ENCODE measurements around the gene GCN1.
"Not testable (repeated sequence)": the region's sequence is repeated elsewhere in the genome, so short reads cannot be mapped to it uniquely, and the experiment has no call there.

GCN1 gene, protein sequence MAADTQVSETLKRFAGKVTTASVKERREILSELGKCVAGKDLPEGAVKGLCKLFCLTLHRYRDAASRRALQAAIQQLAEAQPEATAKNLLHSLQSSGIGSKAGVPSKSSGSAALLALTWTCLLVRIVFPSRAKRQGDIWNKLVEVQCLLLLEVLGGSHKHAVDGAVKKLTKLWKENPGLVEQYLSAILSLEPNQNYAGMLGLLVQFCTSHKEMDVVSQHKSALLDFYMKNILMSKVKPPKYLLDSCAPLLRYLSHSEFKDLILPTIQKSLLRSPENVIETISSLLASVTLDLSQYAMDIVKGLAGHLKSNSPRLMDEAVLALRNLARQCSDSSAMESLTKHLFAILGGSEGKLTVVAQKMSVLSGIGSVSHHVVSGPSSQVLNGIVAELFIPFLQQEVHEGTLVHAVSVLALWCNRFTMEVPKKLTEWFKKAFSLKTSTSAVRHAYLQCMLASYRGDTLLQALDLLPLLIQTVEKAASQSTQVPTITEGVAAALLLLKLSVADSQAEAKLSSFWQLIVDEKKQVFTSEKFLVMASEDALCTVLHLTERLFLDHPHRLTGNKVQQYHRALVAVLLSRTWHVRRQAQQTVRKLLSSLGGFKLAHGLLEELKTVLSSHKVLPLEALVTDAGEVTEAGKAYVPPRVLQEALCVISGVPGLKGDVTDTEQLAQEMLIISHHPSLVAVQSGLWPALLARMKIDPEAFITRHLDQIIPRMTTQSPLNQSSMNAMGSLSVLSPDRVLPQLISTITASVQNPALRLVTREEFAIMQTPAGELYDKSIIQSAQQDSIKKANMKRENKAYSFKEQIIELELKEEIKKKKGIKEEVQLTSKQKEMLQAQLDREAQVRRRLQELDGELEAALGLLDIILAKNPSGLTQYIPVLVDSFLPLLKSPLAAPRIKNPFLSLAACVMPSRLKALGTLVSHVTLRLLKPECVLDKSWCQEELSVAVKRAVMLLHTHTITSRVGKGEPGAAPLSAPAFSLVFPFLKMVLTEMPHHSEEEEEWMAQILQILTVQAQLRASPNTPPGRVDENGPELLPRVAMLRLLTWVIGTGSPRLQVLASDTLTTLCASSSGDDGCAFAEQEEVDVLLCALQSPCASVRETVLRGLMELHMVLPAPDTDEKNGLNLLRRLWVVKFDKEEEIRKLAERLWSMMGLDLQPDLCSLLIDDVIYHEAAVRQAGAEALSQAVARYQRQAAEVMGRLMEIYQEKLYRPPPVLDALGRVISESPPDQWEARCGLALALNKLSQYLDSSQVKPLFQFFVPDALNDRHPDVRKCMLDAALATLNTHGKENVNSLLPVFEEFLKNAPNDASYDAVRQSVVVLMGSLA (N-terminal part only)

DNA sequence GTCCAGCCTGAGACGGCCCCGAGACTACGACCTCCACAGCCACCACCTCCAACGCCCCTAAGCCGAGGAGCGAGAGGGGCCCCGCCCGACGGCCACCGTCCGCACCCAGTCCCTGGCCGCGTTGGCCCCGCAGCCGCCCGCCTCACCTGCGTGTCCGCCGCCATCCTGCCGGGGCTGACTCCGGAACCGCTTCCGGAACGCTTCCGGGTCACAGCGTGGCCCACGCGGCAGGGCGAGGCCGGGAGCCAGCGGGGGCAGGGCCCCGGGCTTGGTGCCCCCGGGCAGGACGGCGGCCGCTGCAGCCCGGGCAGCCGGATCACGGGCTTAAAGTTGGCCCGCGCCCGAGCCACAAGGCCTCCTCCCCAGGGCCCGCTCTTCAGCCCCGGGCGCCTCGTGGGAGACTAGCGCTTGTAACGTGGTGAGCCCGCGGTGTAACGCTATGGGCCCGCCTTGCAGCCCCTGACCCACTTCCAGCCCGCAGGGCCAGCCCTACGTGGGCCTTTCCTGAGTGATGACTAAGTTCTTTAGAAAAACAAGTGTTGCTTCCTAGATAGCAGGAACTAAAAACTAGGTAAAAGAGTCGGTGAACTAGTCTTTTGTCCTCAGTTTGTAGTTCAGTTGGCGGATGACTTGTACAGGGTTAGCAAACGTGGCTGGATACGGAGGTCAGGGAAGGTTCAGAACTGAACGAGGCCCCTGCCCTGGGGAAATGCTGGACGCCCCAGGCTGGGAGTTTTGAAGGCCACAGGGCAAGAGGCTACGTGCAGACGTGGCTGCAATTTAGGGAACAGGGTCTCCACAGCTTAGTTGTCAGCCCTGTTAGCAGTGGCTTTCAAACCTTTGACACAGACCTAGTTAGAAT is at the start of gene GCN1:
Gene GCN1 (minus strand): TSS at position 182 of the 862 bp plus-strand sequence. CDS start 18 bp downstream, at position 164.
- DNase-seq (ENCODE audit: low read depth in 2 of 3, low spot score in 2 of 3) = peak; percentile 73 to 89 (median 81)

DNA sequence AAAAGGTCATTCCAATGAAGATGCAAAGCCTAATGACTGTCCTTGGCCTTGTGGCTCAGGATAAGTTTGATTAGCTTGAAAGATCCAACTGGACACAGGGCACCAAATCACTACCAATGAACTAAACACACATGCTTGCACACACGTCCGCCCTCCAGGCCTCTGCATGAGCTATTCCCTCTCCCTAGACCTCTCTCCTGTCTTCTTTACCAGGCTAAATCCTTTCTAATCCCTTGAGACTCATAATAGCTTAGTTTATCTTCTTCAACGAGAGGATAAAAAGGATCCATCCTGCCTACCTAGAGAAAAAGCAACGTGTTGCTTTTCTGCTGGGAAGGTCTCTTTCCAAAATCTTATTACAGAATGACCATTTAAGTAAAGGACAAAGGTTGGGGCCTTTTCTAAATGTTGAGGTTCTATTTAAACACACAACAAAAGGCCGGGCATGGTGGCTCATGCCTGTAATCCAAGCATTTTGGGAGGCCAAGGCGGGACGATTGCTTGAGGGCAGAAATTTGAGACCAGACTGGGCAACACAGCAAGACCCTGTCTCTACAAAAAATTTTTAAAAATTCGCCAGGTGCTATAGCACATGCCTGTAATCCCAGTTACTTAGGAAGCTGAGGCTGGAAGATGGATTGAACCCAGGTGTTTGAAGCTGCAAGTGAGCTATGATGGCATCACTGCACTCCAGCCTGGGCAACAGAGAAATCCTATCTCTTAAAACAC is 48.6 kb upstream of the GCN1 start:
- DNase-seq (ENCODE audit: low read depth in 2 of 3, low spot score in 2 of 3) = no peak

DNA sequence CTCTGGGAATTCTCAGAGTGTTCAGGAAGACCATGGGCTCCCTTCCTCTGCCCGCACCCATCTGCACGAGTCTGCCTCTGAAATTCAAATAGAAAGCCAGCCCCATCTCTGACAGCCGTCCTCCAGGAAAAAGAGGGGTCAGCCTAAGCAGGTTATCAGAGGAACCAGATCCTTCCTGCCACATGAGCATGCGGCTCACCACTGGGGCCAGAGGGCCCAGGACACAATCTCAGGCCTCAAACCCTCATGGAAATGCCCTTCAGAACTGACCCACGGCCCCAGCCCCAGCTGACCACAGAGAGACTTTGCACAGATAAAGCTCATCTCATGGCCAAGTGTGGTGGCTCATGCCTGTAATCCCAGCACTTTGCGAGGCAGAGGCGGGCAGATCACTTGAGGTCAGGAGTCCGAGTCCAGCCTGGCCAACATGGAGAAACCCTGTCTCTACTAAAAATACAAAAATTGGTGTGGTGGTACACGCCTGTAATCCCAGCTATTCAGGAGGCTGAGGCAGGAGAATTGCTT is 47.8 kb upstream of the GCN1 start:
- no peak for DNase-seq (ENCODE audit: low read depth in 2 of 3, low spot score in 2 of 3)

DNA sequence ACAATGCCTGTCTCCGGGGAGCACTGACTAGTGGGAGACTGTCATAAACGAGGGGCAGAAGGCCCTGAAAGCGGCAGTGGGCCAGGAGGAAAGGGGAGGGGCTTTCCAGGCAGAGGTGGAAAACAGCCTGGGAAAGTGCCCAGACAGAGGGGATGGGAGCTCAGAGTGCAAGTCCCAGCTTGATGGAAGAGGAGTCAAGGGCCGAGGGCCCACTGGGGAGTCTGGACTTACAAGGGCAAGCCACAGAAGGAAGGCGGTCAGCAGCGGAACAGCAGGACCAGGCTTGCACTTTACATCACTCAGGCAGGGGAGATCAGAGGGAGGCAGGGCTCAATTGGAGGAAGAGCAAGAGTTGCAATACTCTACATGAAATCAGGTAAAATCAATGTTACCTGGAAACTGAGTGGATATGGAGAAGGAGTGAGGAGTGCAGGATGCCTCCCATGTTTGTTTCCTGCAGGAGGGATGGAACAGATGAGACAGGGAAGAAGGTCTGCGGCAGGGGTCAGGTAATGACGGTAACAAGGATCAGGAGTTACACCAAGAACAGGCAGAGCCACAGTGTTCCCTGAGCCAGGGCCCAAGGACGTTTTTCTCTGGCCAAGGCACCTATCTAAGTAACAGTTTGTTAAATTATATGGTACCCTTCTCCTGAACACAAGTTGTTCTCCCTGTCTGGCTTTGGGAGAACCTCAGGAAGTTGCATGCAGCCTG is 47.2 kb upstream of the GCN1 start:
- no peak for DNase-seq (ENCODE audit: low read depth in 2 of 3, low spot score in 2 of 3)

DNA sequence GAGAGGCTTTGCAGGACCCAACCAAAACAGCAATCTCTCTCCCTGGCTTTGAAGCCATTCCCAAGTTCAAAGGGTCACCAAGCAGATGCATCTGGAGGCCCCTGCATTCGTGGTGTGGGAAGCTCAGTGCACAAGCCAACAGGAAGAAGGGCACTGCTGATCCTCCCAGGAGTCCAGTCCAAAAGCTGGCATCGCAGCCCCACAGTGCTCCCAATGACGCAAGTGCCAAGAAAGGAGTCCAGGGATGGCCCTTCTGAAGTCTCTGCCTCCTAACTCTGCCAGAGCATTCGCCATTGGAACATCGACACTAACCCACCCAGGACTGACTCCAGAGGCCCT is 45.9 kb upstream of the GCN1 start:
- DNase-seq (ENCODE audit: low read depth in 2 of 3, low spot score in 2 of 3) = no peak

DNA sequence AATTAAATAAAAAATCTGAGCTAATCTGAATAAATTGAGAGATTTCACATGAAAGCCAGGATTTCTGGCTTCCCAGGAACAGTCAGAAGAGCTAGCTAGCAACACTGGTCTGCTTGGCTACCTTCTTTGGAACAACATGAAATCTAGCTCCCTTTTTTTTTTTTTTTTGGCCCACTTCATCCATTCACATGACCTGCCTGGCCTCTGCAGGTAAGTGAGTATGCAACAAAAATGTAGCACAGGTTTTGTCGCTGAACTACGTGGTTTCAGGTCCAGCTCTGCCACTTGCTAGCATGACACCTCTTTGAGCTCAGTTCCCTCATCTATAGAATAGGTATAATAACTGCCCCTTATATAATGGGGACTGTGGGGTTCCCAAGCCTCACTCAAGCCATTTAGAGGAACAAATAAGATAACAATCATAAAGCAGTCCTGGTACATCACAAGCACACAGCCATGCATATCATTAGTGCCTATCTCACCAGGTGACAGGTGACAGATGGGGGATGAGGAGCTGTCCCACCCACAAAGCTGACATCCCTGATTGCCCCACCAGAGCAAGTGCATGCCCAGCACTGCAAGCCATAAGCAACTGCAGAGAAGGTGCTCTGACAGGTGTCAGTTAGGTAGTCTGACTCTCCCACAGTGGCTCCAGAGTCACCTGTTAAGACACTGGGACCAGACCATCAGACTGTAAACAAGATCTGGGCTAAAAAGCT is 45.4 kb upstream of the GCN1 start:
- DNase-seq (ENCODE audit: low read depth in 2 of 3, low spot score in 2 of 3) = no peak

DNA sequence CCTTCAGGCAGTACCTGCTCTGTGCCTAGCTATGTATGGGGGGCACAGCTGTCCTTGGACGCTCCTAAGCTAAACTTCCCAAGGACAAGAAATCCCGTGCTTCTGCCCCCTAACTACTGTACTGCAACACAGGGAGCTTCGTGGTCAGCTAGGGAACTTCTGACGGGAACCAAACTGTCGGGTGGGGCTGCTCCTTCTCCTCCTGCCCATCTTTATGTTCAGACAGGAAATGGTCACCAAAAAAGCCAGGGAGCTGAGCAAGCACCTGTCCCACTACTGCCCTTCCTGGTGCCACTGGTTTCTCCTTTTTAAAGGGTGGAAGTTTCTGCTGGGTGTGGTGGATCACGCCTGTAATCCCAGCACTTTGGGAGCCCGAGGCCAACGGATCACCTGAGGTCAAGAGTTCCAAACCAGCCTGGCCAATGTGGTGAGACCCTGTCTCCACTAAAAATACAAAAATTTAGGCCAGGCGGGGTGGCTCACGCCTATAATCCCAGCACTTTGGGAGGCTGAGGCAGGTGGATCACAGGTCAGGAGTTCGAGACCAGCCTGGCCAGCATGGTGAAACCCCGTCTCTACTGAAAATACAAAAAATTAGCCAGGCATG is 44.4 kb upstream of the GCN1 start:
- DNase-seq (ENCODE audit: low read depth in 2 of 3, low spot score in 2 of 3) = no peak

DNA sequence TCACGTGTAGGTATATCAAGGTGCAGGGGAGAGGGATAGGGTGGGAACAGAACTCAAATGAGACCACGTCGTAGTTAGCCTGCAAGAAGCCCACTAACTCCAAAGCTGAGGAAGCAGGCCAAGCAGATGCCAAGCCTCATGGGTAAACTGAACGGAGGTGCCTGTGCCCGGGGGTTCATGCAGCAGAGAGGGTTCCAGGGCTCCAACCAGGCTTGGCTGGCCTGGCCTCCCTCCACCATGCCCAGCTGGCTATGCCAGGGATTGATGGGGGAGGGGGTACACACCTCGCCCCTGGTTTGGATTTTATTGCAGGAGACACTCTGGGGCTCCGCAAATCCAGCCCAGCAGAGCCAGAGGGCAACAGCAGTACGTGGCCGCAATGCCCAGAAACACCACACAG is 43.7 kb upstream of the GCN1 start:
- DNase-seq (ENCODE audit: low read depth in 2 of 3, low spot score in 2 of 3) = no peak

DNA sequence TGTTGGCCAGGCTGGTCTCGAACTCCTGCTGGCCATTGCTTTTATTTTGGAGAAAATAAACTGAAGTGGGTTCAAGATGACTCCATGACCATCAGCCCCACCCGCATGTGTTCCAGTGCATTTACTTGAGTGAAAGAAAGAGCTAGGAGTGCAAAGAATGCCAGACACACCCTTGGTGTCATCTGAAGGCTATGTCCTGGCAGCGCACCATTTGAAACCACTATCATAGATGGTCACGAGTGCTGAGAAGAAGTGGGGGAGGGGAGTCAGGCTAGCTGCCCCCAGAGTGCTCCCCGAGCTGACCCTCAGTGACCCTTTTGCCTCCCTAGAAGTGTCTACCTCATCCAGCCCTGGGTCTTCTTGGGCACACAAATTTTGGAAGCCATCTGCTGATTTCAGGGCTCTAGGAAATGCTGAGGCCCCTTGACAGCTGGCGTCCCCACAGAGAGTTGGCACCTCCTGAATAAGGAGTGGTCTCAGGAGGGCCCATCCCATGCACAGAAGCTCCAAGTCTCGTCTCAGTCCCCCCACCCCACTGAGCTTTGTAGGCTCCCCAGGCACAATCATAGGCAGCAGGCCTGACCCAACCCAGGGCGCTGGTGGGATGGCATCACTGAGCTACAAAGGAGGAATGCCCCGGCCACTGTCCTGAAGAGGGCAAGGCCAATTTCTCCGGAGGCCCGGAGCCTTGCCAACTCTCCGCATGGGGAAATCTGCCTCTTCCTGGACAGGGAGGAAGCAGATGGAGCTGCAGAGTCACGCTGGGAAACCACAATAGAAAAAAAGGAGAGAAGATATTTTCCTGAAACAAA is 43.1 kb upstream of the GCN1 start:
- DNase-seq (ENCODE audit: low read depth in 2 of 3, low spot score in 2 of 3) = no peak

DNA sequence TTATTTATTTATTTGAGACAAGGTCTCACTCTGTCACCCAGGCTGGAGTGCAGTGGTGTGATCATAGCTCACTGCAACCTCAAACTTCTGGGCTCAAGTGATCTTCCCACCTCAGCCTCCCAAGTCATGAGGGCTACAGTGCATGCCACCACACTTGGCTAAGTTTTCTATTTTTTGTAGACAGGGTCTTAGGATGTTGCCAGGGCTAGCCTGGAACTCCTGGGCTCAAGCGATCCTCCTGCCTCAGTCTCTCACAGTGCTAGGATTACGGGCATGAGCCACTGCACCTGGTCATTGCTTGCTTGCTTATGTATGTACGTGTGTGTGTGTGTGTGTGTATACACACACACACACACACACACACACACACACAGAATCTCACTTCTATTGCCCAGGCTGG is 42.3 kb upstream of the GCN1 start:
- not testable (repeated sequence) for DNase-seq (ENCODE audit: low read depth in 2 of 3, low spot score in 2 of 3)

DNA sequence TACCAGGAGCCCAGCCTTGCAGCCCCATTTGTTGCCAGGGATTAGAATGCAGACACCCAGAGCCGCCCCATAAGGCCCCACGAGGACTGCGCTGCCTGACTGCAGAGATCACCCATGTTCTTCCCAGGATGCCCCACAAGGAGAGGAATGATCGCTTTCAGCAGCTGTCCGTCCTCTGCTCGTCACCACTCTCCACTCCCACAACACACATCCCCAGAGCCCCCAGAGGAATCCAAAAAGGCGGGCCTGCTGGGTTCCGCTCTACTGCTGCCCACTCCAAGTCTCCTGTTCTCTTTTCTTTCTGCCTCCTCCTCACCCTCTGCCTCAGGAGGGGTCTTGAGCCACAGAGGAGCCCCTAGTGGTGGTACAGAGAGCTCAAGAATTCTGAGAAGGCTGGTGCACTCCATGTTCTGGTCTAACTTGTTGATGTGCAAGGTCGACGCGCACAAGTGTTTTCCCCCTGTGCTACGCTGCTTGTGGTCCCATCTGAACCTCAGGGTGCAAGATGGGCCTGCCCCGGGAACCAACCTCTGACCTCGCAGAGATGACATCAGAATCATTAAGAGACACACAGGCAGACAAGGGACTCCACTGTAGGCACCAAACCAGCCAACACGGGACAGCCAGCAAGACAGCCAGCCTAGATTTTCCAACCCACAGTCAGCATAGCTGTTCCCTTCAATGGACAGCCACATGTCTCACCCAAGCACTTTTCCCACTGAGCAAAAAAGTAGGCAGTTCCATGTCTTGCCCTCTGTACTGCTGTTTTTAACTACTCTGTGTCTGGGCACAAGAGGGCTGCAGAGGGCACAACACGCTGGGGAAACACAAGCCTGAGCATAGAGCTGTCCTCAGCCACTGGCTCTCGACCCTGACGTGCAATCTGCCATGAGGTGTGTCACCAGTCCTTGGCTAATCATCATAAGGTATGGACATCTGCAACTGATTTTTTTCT is 41.1 kb upstream of the GCN1 start:
- no peak for DNase-seq (ENCODE audit: low read depth in 2 of 3, low spot score in 2 of 3)

DNA sequence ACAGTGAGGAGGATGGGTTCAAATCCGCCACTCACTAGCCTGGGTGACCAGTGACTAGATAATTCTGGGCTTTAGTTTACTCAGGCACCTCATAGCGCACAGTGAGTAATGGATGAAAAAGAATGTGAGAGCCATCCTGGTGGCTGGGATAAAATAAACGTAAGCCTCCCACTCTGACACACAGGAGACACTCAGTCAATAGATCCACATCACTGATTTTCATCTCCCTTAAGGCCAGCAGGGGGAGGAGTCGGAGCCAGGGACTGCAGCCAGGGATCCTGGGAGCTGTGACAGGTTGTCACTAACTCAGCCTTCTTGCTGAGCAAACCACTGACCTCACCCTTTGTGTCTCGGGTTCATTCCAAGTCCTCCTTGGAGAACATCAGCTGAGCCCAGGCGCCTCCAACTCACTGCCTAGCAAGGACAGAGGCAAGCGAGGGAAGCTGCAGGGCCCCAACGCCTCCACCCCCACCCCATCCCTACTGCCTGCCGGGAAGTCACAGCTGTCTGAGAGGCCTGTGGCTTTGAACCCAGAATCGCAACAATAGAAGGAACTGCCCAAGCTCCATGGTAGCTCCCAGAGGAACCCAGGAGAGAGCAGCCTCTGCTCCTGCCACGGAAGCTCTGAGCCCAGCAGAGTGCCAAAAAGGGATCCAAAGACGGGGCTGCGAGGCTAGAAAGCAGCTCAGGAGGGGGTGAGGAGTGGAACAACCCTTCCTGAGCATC is 40.3 kb upstream of the GCN1 start:
- no peak for DNase-seq (ENCODE audit: low read depth in 2 of 3, low spot score in 2 of 3)

DNA sequence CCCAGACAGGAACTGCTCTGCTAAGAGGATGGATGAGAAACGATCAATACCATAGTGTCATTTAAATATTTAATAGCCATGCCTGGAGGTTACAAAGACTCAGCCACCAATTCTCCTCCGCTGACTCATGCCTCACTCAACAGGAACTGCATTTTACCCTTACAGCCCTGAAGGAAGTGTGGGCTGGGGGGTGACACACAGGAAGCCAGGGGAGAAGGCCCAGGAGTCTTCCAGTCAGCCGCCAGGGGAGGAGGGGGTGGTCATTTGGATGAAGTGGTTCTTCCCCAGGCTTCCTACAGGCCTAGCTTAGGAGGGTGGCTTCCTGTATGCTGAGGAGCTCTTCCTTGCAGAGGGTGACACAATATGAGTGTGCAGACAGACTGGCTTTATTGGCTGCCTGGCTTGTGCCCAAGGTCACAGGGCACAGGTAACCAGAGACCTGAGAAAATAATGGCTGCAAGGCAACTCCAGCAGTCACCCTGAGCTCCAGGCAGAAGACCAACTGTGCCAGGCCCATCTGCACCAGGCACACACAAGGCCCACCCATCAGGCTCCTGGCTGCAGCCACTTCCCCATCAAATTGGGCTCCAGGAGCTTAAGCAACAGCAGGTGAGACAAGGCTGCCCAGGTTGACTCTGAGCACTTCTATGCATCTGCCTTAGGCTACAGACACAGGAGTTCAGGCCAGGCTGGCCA is 36.9 kb upstream of the GCN1 start:
- DNase-seq (ENCODE audit: low read depth in 2 of 3, low spot score in 2 of 3) = peak in 2 of 3 experiments; percentile 52 to 60

DNA sequence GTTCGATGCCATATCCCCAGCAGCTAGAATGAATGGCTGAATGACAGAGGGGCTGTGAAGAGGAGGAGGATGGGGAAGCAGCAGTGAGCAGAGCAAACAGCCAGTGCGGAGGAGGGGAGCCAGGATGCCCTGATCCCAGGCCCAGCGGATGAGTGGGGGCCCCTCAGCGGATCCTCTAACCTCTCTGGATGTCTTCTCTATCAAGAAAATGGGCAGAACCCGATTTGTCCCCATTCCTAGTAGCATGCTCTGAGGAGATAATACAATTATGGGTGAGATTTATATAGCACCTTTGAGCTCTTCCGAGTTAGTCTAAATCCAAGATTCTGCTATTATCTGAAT is 36.4 kb upstream of the GCN1 start:
- DNase-seq (ENCODE audit: low read depth in 2 of 3, low spot score in 2 of 3) = no peak

Measured in activated CD8-positive, alpha-beta memory T cell treated with anti-CD3 and anti-CD28 coated beads for 48 hours (primary cell).